T-helper 2 cell (primary cell): ENCODE data around the gene ADCY3.

Experiments used
- DNase-seq, 5 experiments: peaks; one replicate each; pipeline versions ENCODE4 v3.0.0 to v3.0.0-alpha.2; 2012 to 2022
- total RNA-seq, 2 donors: gene quantifications; one replicate each; lab custom pipeline; 2026; lab: John Stamatoyannopoulos, UW

The ADCY3 gene
- 51.4 to 52.1 reads per million in 2 donors for total RNA-seq

GRCh38 chr2:24920098-24920808 is at the start of gene ADCY3:
Gene ADCY3, minus strand, starts transcription at chr2:24920237. Its CDS starts 1,250 bp downstream, at chr2:24918987.
- DNase-seq: peak; percentile 45 to 77 (median 58)

- no peak for DNase-seq
Observed at GRCh38 chr2:24969784-24970183, 49.7 kb upstream of the ADCY3 start.

- DNase-seq: no peak
Observed at GRCh38 chr2:24961903-24962302, 41.9 kb upstream of the ADCY3 start.

- no peak for DNase-seq
Observed at GRCh38 chr2:24959761-24960160, 39.7 kb upstream of the ADCY3 start.

GRCh38 chr2:24958411-24958935 is 38.4 kb upstream of the ADCY3 start:
- DNase-seq: no peak

GRCh38 chr2:24957976-24958375 is 37.9 kb upstream of the ADCY3 start:
- no peak for DNase-seq

- DNase-seq: no peak
Observed at GRCh38 chr2:24957221-24957620, 37.2 kb upstream of the ADCY3 start.

GRCh38 chr2:24955921-24956320 is 35.9 kb upstream of the ADCY3 start:
- DNase-seq: no peak

- no peak for DNase-seq
Observed at GRCh38 chr2:24955232-24955631, 35.2 kb upstream of the ADCY3 start.

- no peak for DNase-seq
Observed at GRCh38 chr2:24950102-24950501, 30.1 kb upstream of the ADCY3 start.

- DNase-seq: no peak
Observed at GRCh38 chr2:24948506-24948905, 28.5 kb upstream of the ADCY3 start.

GRCh38 chr2:24947561-24948157 is 27.6 kb upstream of the ADCY3 start:
- no peak for DNase-seq

- DNase-seq: no peak
Observed at GRCh38 chr2:24945907-24946306, 25.9 kb upstream of the ADCY3 start.

GRCh38 chr2:24943427-24944053 is 23.5 kb upstream of the ADCY3 start:
- no peak for DNase-seq

- DNase-seq: no peak
Observed at GRCh38 chr2:24939353-24939752, 19.3 kb upstream of the ADCY3 start.

GRCh38 chr2:24937236-24937635 is 17.2 kb upstream of the ADCY3 start:
- no peak for DNase-seq

- no peak for DNase-seq
Observed at GRCh38 chr2:24935145-24935544, 15.1 kb upstream of the ADCY3 start.

- DNase-seq: no peak
Observed at GRCh38 chr2:24932715-24933114, 12.7 kb upstream of the ADCY3 start.

GRCh38 chr2:24930768-24931167 is 10.7 kb upstream of the ADCY3 start:
- DNase-seq: no peak

- no peak for DNase-seq
Observed at GRCh38 chr2:24929230-24929629, 9.2 kb upstream of the ADCY3 start.

GRCh38 chr2:24928036-24928435 is 8.0 kb upstream of the ADCY3 start:
- no peak for DNase-seq

- DNase-seq: peak in 2 of 5 experiments; percentile 31 to 77
Observed at GRCh38 chr2:24926602-24927252, 6.7 kb upstream of the ADCY3 start.

- no peak for DNase-seq
Observed at GRCh38 chr2:24926220-24926601, 6.2 kb upstream of the ADCY3 start.
